Activated naive CD8-positive, alpha-beta T cell (primary cell): ENCODE measurements around the gene RGS9.
"Not testable (repeated sequence)": the region's sequence is repeated elsewhere in the genome, so short reads cannot be mapped to it uniquely, and the experiment has no call there.

Source experiments
- H3K27ac Mint-ChIP-seq: one replicate; pipeline ENCODE4 v1.8.0; 2021; ENCODE audit warnings: mixed read lengths
- H3K27me3 Mint-ChIP-seq: one replicate; pipeline ENCODE4 v1.8.0; 2021; ENCODE audit warnings: mixed read lengths
- H3K36me3 Mint-ChIP-seq: one replicate; pipeline ENCODE4 v1.8.0; 2021; ENCODE audit warnings: mixed read lengths
- H3K4me1 Mint-ChIP-seq: one replicate; pipeline ENCODE4 v1.8.0; 2021; ENCODE audit warnings: low read depth, mixed read lengths
- H3K4me3 Mint-ChIP-seq: one replicate; pipeline ENCODE4 v1.8.0; 2021; ENCODE audit warnings: mild to moderate bottlenecking, mixed read lengths
- H3K9me3 Mint-ChIP-seq: one replicate; pipeline ENCODE4 v1.8.0; 2021; ENCODE audit warnings: low read depth, mixed read lengths

The RGS9 gene

GRCh38 chr17:65176646-65177409, 39.7 kb downstream of the RGS9 start:
- Mint-ChIP-seq H3K4me3 (no peak overlapping the region), H3K27me3 (no peaks in the 10 kb centered on the region), H3K27ac (peak overlapping the region; percentile 30), H3K9me3 (no peaks in the 10 kb centered on the region), H3K36me3 (no peaks in the 10 kb centered on the region), H3K4me1 (peaks cover 43% of the 10 kb centered on the region)

DNA sequence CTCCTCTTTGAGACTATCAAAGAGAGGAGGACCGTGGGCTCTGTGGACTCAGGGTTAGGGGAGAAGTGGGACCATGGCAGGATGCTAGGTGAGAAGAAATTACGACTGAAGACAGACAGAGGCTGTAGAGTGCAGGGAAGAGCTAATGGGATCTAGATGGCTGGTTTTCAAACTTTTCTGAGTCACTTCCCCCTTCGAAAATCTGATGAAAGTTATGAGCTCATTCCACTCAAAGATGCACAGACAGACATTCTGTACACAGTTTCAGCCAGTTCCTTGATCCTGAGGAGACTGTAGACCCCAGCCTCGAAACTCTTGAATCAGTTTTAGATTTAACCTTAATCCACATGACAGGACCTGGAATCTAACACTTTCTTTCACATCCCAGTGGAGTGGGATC, 40.7 kb downstream of the RGS9 start:
- Mint-ChIP-seq H3K9me3 (no peaks in the 10 kb centered on the region), H3K4me3 (no peak overlapping the region), H3K27me3 (no peaks in the 10 kb centered on the region), H3K27ac (peak overlapping the region; percentile 75), H3K36me3 (no peaks in the 10 kb centered on the region), H3K4me1 (peaks cover 49% of the 10 kb centered on the region)

GRCh38 chr17:65180276-65180675, 43.1 kb downstream of the RGS9 start:
- peaks cover 54% of the 10 kb centered on the region for H3K4me1 Mint-ChIP-seq

GRCh38 chr17:65180752-65181236, 43.6 kb downstream of the RGS9 start:
- H3K27me3 Mint-ChIP-seq, H3K9me3 Mint-ChIP-seq, H3K36me3 Mint-ChIP-seq: not testable (repeated sequence)
- peak overlapping the region; percentile 69 for H3K4me3 Mint-ChIP-seq
- peak overlapping the region; percentile 84 for H3K27ac Mint-ChIP-seq
- peaks cover 54% of the 10 kb centered on the region for H3K4me1 Mint-ChIP-seq

More at GRCh38 chr17:65180276-65180675, 43.1 kb downstream of the RGS9 start:
- not testable (repeated sequence) for H3K36me3 Mint-ChIP-seq, H3K9me3 Mint-ChIP-seq, H3K27me3 Mint-ChIP-seq
- Mint-ChIP-seq H3K4me3 (peak overlapping the region; percentile 69), H3K27ac (peak overlapping the region; percentile 84)

GRCh38 chr17:65181237-65182061, 44.3 kb downstream of the RGS9 start:
- no peaks in the 10 kb centered on the region for H3K9me3 Mint-ChIP-seq
- no peaks in the 10 kb centered on the region for H3K36me3 Mint-ChIP-seq
- peaks cover 54% of the 10 kb centered on the region for H3K4me1 Mint-ChIP-seq
- H3K27me3 Mint-ChIP-seq = no peaks in the 10 kb centered on the region
- peak overlapping the region; percentile 84 for H3K27ac Mint-ChIP-seq
- peak overlapping the region; percentile 69 for H3K4me3 Mint-ChIP-seq

GRCh38 chr17:65182233-65182632, 45.1 kb downstream of the RGS9 start:
- no peak overlapping the region for H3K4me3 Mint-ChIP-seq
- no peaks in the 10 kb centered on the region for H3K9me3 Mint-ChIP-seq
- H3K36me3 Mint-ChIP-seq = no peaks in the 10 kb centered on the region
- H3K27ac Mint-ChIP-seq = peak overlapping the region; percentile 84
- peaks cover 54% of the 10 kb centered on the region for H3K4me1 Mint-ChIP-seq
- H3K27me3 Mint-ChIP-seq = peaks cover 1% of the 10 kb centered on the region

DNA sequence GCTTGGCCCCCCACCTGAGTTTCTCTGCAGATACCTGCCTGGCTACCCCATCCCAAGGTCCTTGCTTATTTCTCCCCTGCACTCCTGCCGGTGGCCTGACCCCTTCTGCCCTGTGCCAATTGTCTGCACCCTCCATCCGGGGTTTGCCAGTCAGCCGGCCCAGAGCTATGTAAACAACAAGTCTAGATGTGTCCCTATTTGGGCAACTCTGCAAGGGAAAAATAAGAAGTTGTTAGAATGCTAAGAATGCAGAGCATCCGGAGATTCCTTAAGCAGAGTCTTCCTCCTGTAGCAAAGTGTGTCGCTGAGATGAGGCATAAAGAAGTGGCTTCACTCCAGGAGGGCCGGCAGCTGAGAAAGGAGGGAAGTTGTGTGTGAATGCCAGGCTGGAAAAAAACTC, 46.6 kb downstream of the RGS9 start:
- H3K4me3 Mint-ChIP-seq = no peak overlapping the region

DNA sequence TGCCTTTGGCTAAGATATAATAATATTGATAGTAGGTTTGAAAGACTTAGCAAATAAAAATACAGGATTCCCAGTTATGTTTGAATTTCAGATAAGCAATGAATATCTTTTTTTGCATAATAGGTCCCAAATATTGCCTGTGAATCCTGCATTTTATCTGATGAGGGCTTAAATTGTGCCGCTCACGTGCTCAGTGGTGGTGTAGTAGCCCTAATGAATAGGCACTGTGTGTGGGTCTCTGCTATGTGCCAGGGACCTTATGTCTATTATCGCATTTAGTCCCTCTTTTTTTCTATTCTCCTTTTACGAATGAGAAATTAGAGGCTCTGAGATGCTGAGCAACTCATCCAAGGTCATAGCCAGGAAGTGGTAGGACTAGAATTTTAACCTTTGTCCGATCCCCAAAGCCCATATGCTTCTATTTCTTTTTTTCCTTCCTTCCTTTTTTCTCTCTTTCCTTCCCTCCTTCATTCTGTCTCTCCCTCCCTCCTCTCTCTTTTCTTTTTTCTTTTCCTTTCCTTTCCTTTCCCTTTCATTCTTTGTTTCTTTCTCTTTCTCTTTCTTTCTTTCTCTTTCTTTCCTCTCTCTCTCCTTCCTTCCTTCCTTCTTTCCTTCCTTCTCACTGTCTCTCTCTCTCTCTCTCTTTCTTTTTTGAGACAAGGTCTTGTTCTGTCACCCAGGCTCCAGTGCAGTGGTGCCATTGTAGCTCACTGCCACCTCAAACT, 47.2 kb downstream of the RGS9 start:
- Mint-ChIP-seq H3K4me1 (peaks cover 40% of the 10 kb centered on the region), H3K36me3 (no peaks in the 10 kb centered on the region), H3K4me3 (no peak overlapping the region), H3K27ac (no peak overlapping the region), H3K9me3 (no peaks in the 10 kb centered on the region), H3K27me3 (peaks cover 2% of the 10 kb centered on the region)

More for the DNA sequence above, 46.6 kb downstream of the RGS9 start:
- Mint-ChIP-seq H3K27ac (no peak overlapping the region), H3K27me3 (peaks cover 2% of the 10 kb centered on the region), H3K4me1 (peaks cover 44% of the 10 kb centered on the region), H3K36me3 (no peaks in the 10 kb centered on the region), H3K9me3 (no peaks in the 10 kb centered on the region)

GRCh38 chr17:65185062-65185461, 47.9 kb downstream of the RGS9 start:
- peaks cover 2% of the 10 kb centered on the region for H3K27me3 Mint-ChIP-seq
- H3K4me3 Mint-ChIP-seq = no peak overlapping the region
- H3K27ac Mint-ChIP-seq = no peak overlapping the region
- no peaks in the 10 kb centered on the region for H3K36me3 Mint-ChIP-seq
- no peaks in the 10 kb centered on the region for H3K9me3 Mint-ChIP-seq
- peaks cover 34% of the 10 kb centered on the region for H3K4me1 Mint-ChIP-seq

DNA sequence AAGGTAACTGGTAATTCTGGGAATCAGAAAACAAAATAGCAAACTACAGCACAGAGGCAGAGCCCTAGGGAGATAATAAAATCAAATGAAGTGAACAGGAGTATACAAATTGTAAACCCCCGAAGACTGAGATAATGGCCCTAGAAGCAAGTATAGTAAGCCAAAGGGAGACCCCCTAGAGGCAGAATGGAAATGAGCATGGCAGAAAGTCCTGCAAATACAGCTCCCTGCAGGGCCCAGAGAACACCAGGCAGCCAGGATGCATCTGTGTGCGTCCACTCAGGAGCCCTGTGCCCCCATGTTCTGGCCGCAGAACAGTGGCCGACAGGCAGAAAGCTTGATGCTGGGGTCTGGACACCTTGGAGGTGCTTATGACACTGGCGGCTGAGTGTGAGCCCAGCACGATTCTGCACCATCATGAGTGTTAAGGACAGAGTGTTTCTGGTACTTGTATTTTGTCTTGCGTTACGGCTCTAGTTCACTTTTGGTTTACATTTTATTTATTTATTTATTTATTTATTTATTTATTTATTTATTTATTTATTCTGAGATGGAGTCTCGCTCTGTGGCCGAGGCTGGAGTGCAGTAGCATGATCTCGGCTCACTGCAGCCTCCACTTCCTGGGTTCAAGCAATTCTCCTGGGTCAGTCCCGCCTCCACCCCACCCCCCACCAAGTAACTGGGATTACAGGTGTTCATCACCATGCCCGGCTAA, 48.7 kb downstream of the RGS9 start:
- no peaks in the 10 kb centered on the region for H3K9me3 Mint-ChIP-seq
- no peak overlapping the region for H3K4me3 Mint-ChIP-seq
- peaks cover 2% of the 10 kb centered on the region for H3K27me3 Mint-ChIP-seq
- H3K4me1 Mint-ChIP-seq = peaks cover 26% of the 10 kb centered on the region
- no peaks in the 10 kb centered on the region for H3K36me3 Mint-ChIP-seq
- no peak overlapping the region for H3K27ac Mint-ChIP-seq

GRCh38 chr17:65190467-65191097, 53.4 kb downstream of the RGS9 start:
- no peak overlapping the region for H3K4me3 Mint-ChIP-seq
- no peaks in the 10 kb centered on the region for H3K9me3 Mint-ChIP-seq
- peaks cover 2% of the 10 kb centered on the region for H3K27me3 Mint-ChIP-seq
- H3K27ac Mint-ChIP-seq = no peak overlapping the region
- no peaks in the 10 kb centered on the region for H3K36me3 Mint-ChIP-seq
- peaks cover 11% of the 10 kb centered on the region for H3K4me1 Mint-ChIP-seq

DNA sequence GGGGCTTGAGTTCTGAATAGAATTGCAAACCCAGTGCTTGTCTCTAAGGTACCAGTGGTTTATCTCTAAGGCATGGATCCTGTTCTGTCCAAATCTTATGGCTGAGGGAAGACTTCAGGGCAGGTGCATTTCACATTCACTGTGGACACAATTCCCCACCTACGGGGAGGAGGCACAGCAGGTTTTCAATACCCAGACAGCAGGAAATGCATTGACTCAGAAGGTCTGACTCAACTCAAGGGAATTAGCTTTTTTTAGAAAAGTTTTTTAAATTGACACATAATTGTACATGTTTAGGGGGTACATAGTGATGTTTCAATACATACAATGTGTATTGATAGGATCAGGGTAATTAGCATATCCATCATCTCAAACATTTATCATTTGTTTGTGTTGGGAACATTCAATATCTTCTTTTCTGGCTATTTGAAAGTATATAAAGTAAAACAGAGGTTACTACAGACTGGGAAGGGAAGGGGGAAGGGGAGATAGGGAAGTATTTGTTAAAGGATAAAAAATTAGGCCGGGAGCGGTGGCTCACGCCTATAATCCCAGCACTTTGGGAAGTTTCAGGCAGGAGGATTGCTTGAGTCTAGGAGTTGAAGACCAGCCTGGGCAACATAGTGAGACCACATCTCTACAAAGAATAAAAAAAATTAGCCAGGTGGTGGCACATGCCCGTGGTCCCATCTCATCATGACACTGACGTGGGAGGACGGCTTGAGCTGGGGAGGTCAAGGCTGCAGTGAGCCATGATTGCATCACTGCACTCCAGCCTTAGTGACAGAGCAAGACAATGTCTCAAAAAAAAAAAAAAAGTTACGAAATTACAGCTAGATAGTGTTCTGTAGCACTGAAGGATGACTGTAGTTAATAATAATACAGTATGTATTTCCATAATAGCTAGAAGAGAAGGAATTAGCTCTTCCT, 54.9 kb downstream of the RGS9 start:
- H3K4me3 Mint-ChIP-seq = peak overlapping the region; percentile 68
- H3K27ac Mint-ChIP-seq = peak overlapping the region; percentile 85
- peaks cover 13% of the 10 kb centered on the region for H3K4me1 Mint-ChIP-seq
- peaks cover 2% of the 10 kb centered on the region for H3K27me3 Mint-ChIP-seq
- H3K9me3 Mint-ChIP-seq = no peaks in the 10 kb centered on the region
- no peaks in the 10 kb centered on the region for H3K36me3 Mint-ChIP-seq

- H3K9me3 Mint-ChIP-seq = no peaks in the 10 kb centered on the region
- peaks cover 15% of the 10 kb centered on the region for H3K4me1 Mint-ChIP-seq
- no peak overlapping the region for H3K4me3 Mint-ChIP-seq
- no peak overlapping the region for H3K27ac Mint-ChIP-seq
- no peaks in the 10 kb centered on the region for H3K27me3 Mint-ChIP-seq
- H3K36me3 Mint-ChIP-seq = no peaks in the 10 kb centered on the region
Measured at GRCh38 chr17:65193305-65193704, 56.1 kb downstream of the RGS9 start.
